GM21529 (cell line): ENCODE measurements around the gene PIR.

Experiments used
- ATAC-seq: cut with Tn5 transposase; IDR thresholded peaks from one replicate; pipeline ENCODE4 v1.9.1; 2021; ENCODE audit not compliant: unreplicated experiment

The PIR gene

GRCh38 chrX:15350329-15350996 is 142.7 kb downstream of the PIR start:
- no peak for ATAC-seq

GRCh38 chrX:15349046-15349445 is 144.1 kb downstream of the PIR start:
- peak; percentile 62 for ATAC-seq

GRCh38 chrX:15345976-15346375 is 147.2 kb downstream of the PIR start:
- ATAC-seq, result no peak

GRCh38 chrX:15344106-15344505 is 149.0 kb downstream of the PIR start:
- ATAC-seq, result no peak

- no peak for ATAC-seq
These were observed 150.1 kb downstream of the PIR start for GRCh38 chrX:15343075-15343476.

GRCh38 chrX:15340867-15341266 is 152.3 kb downstream of the PIR start:
- ATAC-seq, result no peak

GRCh38 chrX:15336023-15336413 is 157.1 kb downstream of the PIR start:
- no peak for ATAC-seq

GRCh38 chrX:15335135-15336022 is 157.8 kb downstream of the PIR start, which contains the start of gene PIGA:
TSS of gene PIGA (minus strand) at chrX:15335523. CDS start at chrX:15331930, 3,593 bp downstream.
- ATAC-seq, result peak; percentile 99
